ENCODE data around the gene ZNF586.

- TF ChIP-seq CTCF (conservative IDR thresholded peaks at IDR 0.05) (no peak), ZFX (IDR thresholded peaks at IDR 0.05) (no peak)
These were observed 10.4 kb upstream of the ZNF586 start for GRCh38 chr19:57759096-57759495.

Measured in C4-2B (cell line).